ENCODE measurements around the gene TAF11L2.
"Not testable (repeated sequence)": the region's sequence is repeated elsewhere in the genome, so short reads cannot be mapped to it uniquely, and the experiment has no call there.

Gene TAF11L2

GRCh38 chr5:17497931-17498330, at the start of gene TAF11L2:
TSS of gene TAF11L2 (plus strand) at chr5:17498231.
- peaks cover 13% of the 10 kb centered on the region for H3K9me3 Mint-ChIP-seq
- H3K4me1 Mint-ChIP-seq; H3K27ac Mint-ChIP-seq (ENCODE audit: low read depth); H3K27me3 Mint-ChIP-seq; H3K36me3 Mint-ChIP-seq (ENCODE audit: insufficient read depth); ATAC-seq (replicated peaks; ENCODE audit: extremely low read depth, poor library complexity, severe bottlenecking); H3K4me3 Mint-ChIP-seq; DNase-seq (ENCODE audit: low spot score in 2 of 2): not testable (repeated sequence)

- no peak for ATAC-seq (replicated peaks; ENCODE audit: extremely low read depth, poor library complexity, severe bottlenecking)
- no peak for DNase-seq (ENCODE audit: low spot score in 2 of 2)
- Mint-ChIP-seq H3K36me3 (ENCODE audit: insufficient read depth) (no peaks in the 10 kb centered on the region), H3K4me3 (no peak overlapping the region), H3K9me3 (peaks cover 25% of the 10 kb centered on the region), H3K4me1 (no peaks in the 10 kb centered on the region), H3K27me3 (no peaks in the 10 kb centered on the region), H3K27ac (ENCODE audit: low read depth) (no peak overlapping the region)
These were observed 49.2 kb upstream of the TAF11L2 start for GRCh38 chr5:17448877-17449276.

- ATAC-seq (replicated peaks; ENCODE audit: extremely low read depth, poor library complexity, severe bottlenecking), result no peak
- Mint-ChIP-seq H3K4me1 (no peaks in the 10 kb centered on the region), H3K36me3 (ENCODE audit: insufficient read depth) (no peaks in the 10 kb centered on the region), H3K27me3 (no peaks in the 10 kb centered on the region), H3K9me3 (peaks cover 34% of the 10 kb centered on the region), H3K27ac (ENCODE audit: low read depth) (no peak overlapping the region), H3K4me3 (no peak overlapping the region)
- no peak for DNase-seq (ENCODE audit: low spot score in 2 of 2)
These were observed 45.1 kb upstream of the TAF11L2 start for GRCh38 chr5:17452936-17453335.

GRCh38 chr5:17455942-17456341, 42.1 kb upstream of the TAF11L2 start:
- DNase-seq (ENCODE audit: low spot score in 2 of 2) (no peak), ATAC-seq (replicated peaks; ENCODE audit: extremely low read depth, poor library complexity, severe bottlenecking) (no peak)
- Mint-ChIP-seq H3K27ac (ENCODE audit: low read depth) (no peak overlapping the region), H3K36me3 (ENCODE audit: insufficient read depth) (no peaks in the 10 kb centered on the region), H3K4me3 (no peak overlapping the region), H3K9me3 (peaks cover 44% of the 10 kb centered on the region), H3K4me1 (no peaks in the 10 kb centered on the region), H3K27me3 (no peaks in the 10 kb centered on the region)

GRCh38 chr5:17461793-17462192, 36.2 kb upstream of the TAF11L2 start:
- no peak overlapping the region for H3K4me3 Mint-ChIP-seq
- no peaks in the 10 kb centered on the region for H3K36me3 Mint-ChIP-seq (ENCODE audit: insufficient read depth)
- no peaks in the 10 kb centered on the region for H3K27me3 Mint-ChIP-seq
- no peak overlapping the region for H3K27ac Mint-ChIP-seq (ENCODE audit: low read depth)
- no peak for DNase-seq (ENCODE audit: low spot score in 2 of 2)
- no peak for ATAC-seq (replicated peaks; ENCODE audit: extremely low read depth, poor library complexity, severe bottlenecking)
- H3K4me1 Mint-ChIP-seq, result no peaks in the 10 kb centered on the region
- H3K9me3 Mint-ChIP-seq, result peaks cover 56% of the 10 kb centered on the region

GRCh38 chr5:17463653-17464052, 34.4 kb upstream of the TAF11L2 start:
- no peak for ATAC-seq (replicated peaks; ENCODE audit: extremely low read depth, poor library complexity, severe bottlenecking)
- Mint-ChIP-seq H3K9me3 (peaks cover 53% of the 10 kb centered on the region), H3K4me1 (no peaks in the 10 kb centered on the region), H3K27me3 (no peaks in the 10 kb centered on the region), H3K4me3 (no peak overlapping the region), H3K36me3 (ENCODE audit: insufficient read depth) (no peaks in the 10 kb centered on the region), H3K27ac (ENCODE audit: low read depth) (no peak overlapping the region)
- no peak for DNase-seq (ENCODE audit: low spot score in 2 of 2)

GRCh38 chr5:17470064-17470463, 28.0 kb upstream of the TAF11L2 start:
- ATAC-seq (replicated peaks; ENCODE audit: extremely low read depth, poor library complexity, severe bottlenecking) (no peak), DNase-seq (ENCODE audit: low spot score in 2 of 2) (no peak)
- H3K4me1 Mint-ChIP-seq, result no peaks in the 10 kb centered on the region
- no peak overlapping the region for H3K4me3 Mint-ChIP-seq
- H3K27me3 Mint-ChIP-seq, result no peaks in the 10 kb centered on the region
- no peaks in the 10 kb centered on the region for H3K36me3 Mint-ChIP-seq (ENCODE audit: insufficient read depth)
- peaks cover 25% of the 10 kb centered on the region for H3K9me3 Mint-ChIP-seq
- no peak overlapping the region for H3K27ac Mint-ChIP-seq (ENCODE audit: low read depth)

- peaks cover 14% of the 10 kb centered on the region for H3K9me3 Mint-ChIP-seq
- DNase-seq (ENCODE audit: low spot score in 2 of 2); H3K4me3 Mint-ChIP-seq; H3K27ac Mint-ChIP-seq (ENCODE audit: low read depth); H3K4me1 Mint-ChIP-seq; H3K36me3 Mint-ChIP-seq (ENCODE audit: insufficient read depth); H3K27me3 Mint-ChIP-seq; ATAC-seq (replicated peaks; ENCODE audit: extremely low read depth, poor library complexity, severe bottlenecking): not testable (repeated sequence)
These were observed 23.0 kb upstream of the TAF11L2 start for GRCh38 chr5:17475064-17475463.

- H3K4me1 Mint-ChIP-seq, result no peaks in the 10 kb centered on the region
- DNase-seq (ENCODE audit: low spot score in 2 of 2) (no peak), ATAC-seq (replicated peaks; ENCODE audit: extremely low read depth, poor library complexity, severe bottlenecking) (no peak)
- no peaks in the 10 kb centered on the region for H3K36me3 Mint-ChIP-seq (ENCODE audit: insufficient read depth)
- no peaks in the 10 kb centered on the region for H3K27me3 Mint-ChIP-seq
- no peak overlapping the region for H3K27ac Mint-ChIP-seq (ENCODE audit: low read depth)
- peaks cover 14% of the 10 kb centered on the region for H3K9me3 Mint-ChIP-seq
- H3K4me3 Mint-ChIP-seq, result no peak overlapping the region
These were observed 21.0 kb upstream of the TAF11L2 start for GRCh38 chr5:17477043-17477442.

- H3K4me3 Mint-ChIP-seq, result no peak overlapping the region
- DNase-seq (ENCODE audit: low spot score in 2 of 2) (no peak), ATAC-seq (replicated peaks; ENCODE audit: extremely low read depth, poor library complexity, severe bottlenecking) (no peak)
- H3K27me3 Mint-ChIP-seq, result no peaks in the 10 kb centered on the region
- H3K27ac Mint-ChIP-seq (ENCODE audit: low read depth), result no peak overlapping the region
- H3K36me3 Mint-ChIP-seq (ENCODE audit: insufficient read depth), result no peaks in the 10 kb centered on the region
- H3K9me3 Mint-ChIP-seq, result peaks cover 11% of the 10 kb centered on the region
- H3K4me1 Mint-ChIP-seq, result no peaks in the 10 kb centered on the region
These were observed 20.3 kb upstream of the TAF11L2 start for GRCh38 chr5:17477573-17478265.

GRCh38 chr5:17481378-17481777, 16.7 kb upstream of the TAF11L2 start:
- H3K4me3 Mint-ChIP-seq, result no peak overlapping the region
- no peaks in the 10 kb centered on the region for H3K36me3 Mint-ChIP-seq (ENCODE audit: insufficient read depth)
- no peak for ATAC-seq (replicated peaks; ENCODE audit: extremely low read depth, poor library complexity, severe bottlenecking)
- no peaks in the 10 kb centered on the region for H3K4me1 Mint-ChIP-seq
- H3K27me3 Mint-ChIP-seq, result no peaks in the 10 kb centered on the region
- DNase-seq (ENCODE audit: low spot score in 2 of 2), result no peak
- peaks cover 15% of the 10 kb centered on the region for H3K9me3 Mint-ChIP-seq
- H3K27ac Mint-ChIP-seq (ENCODE audit: low read depth), result no peak overlapping the region

- no peaks in the 10 kb centered on the region for H3K36me3 Mint-ChIP-seq (ENCODE audit: insufficient read depth)
- H3K9me3 Mint-ChIP-seq, result peaks cover 16% of the 10 kb centered on the region
- no peak overlapping the region for H3K4me3 Mint-ChIP-seq
- H3K27ac Mint-ChIP-seq (ENCODE audit: low read depth), result no peak overlapping the region
- ATAC-seq (replicated peaks; ENCODE audit: extremely low read depth, poor library complexity, severe bottlenecking), result no peak
- no peaks in the 10 kb centered on the region for H3K27me3 Mint-ChIP-seq
- no peak for DNase-seq (ENCODE audit: low spot score in 2 of 2)
- no peaks in the 10 kb centered on the region for H3K4me1 Mint-ChIP-seq
These were observed 15.2 kb upstream of the TAF11L2 start for GRCh38 chr5:17482790-17483189.

- not testable (repeated sequence) for ATAC-seq (replicated peaks; ENCODE audit: extremely low read depth, poor library complexity, severe bottlenecking); H3K4me3 Mint-ChIP-seq
These were observed 11.4 kb upstream of the TAF11L2 start for GRCh38 chr5:17486464-17487173.

More at GRCh38 chr5:17486464-17487173, 11.4 kb upstream of the TAF11L2 start:
- not testable (repeated sequence) for H3K27ac Mint-ChIP-seq (ENCODE audit: low read depth); DNase-seq (ENCODE audit: low spot score in 2 of 2); H3K36me3 Mint-ChIP-seq (ENCODE audit: insufficient read depth); H3K4me1 Mint-ChIP-seq; H3K27me3 Mint-ChIP-seq
- H3K9me3 Mint-ChIP-seq, result peaks cover 11% of the 10 kb centered on the region
